Activated naive CD4-positive, alpha-beta T cell treated with anti-CD3 and anti-CD28 coated beads, Interleukin-2, amount 10 ng/mL, durations not matched to agents 7 days and 5 days (primary cell): ENCODE data around the gene CD1E.

Source experiments
- CTCF ChIA-PET: fragments of 350-600 bp; sonication (Branson Sonifier 250); formaldehyde crosslinking; loops from one replicate; lab custom pipeline; 2021; ENCODE audit warnings: antibody characterized with exemption; lab: Charles Lee
- DNase-seq: peaks from one replicate; pipeline ENCODE4 v3.0.0-alpha.2; 2020
- H3K27ac Mint-ChIP-seq: one replicate; pipeline ENCODE4 v1.8.0; 2021; ENCODE audit warnings: mild to moderate bottlenecking, moderate library complexity, mixed read lengths
- H3K27me3 Mint-ChIP-seq: one replicate; pipeline ENCODE4 v1.8.0; 2021; ENCODE audit warnings: mild to moderate bottlenecking, mixed read lengths
- H3K36me3 Mint-ChIP-seq: one replicate; pipeline ENCODE4 v1.8.0; 2021; ENCODE audit warnings: mixed read lengths
- H3K4me1 Mint-ChIP-seq: one replicate; pipeline ENCODE4 v1.8.0; 2021; ENCODE audit warnings: mixed read lengths
- H3K4me3 Mint-ChIP-seq: one replicate; pipeline ENCODE4 v1.8.0; 2021; ENCODE audit warnings: mild to moderate bottlenecking, moderate library complexity, mixed read lengths
- H3K9me3 Mint-ChIP-seq: one replicate; pipeline ENCODE4 v1.8.0; 2021; ENCODE audit warnings: mixed read lengths

The CD1E gene

DNA sequence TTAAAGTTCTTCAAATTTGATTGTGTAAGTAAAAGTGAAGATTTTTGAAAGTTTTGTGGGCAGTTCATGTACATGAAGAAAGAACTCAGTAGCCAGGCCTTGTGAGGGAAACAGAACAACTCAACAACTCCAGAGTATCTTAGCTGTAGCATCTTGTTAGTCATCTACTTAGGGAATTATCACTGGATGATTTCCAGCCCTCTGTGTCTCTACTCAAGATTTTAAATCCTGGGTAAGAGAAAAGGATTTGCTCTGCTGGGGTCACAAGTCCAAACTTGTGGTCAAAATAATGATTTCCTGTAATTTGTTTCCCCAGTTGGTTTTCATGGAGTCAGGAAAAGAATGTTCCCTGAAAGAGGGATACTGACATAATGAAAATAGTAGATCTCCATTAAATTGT is 37.4 kb downstream of the CD1E start:
- no peaks in the 10 kb centered on the region for H3K4me1 Mint-ChIP-seq
- H3K9me3 Mint-ChIP-seq = peaks cover 3% of the 10 kb centered on the region
- H3K36me3 Mint-ChIP-seq = no peaks in the 10 kb centered on the region
- H3K4me3 Mint-ChIP-seq = no peak overlapping the region
- no peaks in the 10 kb centered on the region for H3K27me3 Mint-ChIP-seq
- CTCF ChIA-PET = no interaction called here
- no peak for DNase-seq
- no peak overlapping the region for H3K27ac Mint-ChIP-seq

DNA sequence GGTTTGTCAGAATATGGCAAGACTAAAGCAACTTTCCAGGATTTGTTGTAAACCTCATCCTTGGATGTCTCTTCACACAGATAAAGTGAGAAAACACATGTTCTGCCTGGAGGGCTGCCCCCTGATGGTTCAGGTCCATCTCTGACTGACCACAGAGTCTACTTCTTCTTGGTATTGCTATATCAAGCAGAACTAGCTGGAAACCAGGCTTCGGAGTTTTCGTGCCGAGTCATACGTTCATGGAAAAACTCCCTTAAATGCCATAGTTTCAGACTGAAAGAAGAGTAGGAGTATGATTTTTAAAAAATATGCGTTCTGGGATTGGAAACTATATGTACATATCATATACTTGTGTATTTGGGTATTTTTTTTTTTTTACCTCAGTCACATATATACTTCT is 39.8 kb downstream of the CD1E start:
- H3K4me1 Mint-ChIP-seq = no peaks in the 10 kb centered on the region
- no peak for DNase-seq
- no peak overlapping the region for H3K27ac Mint-ChIP-seq
- peaks cover 2% of the 10 kb centered on the region for H3K27me3 Mint-ChIP-seq
- CTCF ChIA-PET = no interaction called here
- no peaks in the 10 kb centered on the region for H3K9me3 Mint-ChIP-seq
- no peak overlapping the region for H3K4me3 Mint-ChIP-seq
- H3K36me3 Mint-ChIP-seq = no peaks in the 10 kb centered on the region

- Mint-ChIP-seq H3K36me3 (no peaks in the 10 kb centered on the region), H3K27ac (no peak overlapping the region)
- CTCF ChIA-PET = no interaction called here
Measured at GRCh38 chr1:158396646-158397045, 43.0 kb downstream of the CD1E start.

DNA sequence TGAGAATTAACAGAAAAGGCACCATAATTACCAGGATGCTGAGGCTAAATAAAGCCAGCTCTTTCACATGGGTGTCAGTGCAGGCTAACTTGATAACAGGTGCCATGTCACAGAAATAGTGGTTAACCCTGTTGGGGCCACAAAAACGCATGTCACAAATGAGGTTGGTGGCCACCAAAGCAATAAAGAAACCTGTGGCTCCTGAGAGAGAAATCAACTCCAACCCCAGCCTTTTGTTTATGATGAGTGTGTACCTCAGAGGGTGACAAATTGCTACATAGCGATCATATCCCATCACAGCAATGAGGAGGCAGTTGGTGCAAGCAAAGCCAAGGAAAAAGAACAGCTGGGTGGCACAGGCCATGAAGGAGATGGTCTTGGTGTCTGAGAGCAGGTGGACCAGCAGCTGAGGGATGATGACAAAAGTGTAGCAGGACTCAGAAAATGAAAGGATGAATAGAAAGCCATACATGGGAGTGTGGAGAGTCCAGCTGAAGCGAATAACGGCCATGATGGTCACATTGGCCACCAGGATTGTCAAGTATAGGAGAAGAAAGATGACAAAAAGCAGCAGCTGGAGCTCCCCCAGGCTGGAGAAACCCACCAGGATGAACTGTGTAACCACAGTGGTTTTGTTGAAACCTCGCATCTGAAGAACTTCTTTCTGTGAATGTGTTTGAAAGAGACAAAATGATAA is 45.3 kb downstream of the CD1E start, which contains the start of gene OR10T2:
OR10T2 (minus strand) TSS at position 649 of the 697 bp plus-strand sequence; CDS start at position 649, 0 bp downstream.
- Mint-ChIP-seq H3K36me3 (no peaks in the 10 kb centered on the region), H3K4me3 (no peak within 1 kb of the TSS), H3K27me3 (peaks cover 12% of the 10 kb centered on the region), H3K4me1 (no peaks in the 10 kb centered on the region), H3K27ac (no peak within 1 kb of the TSS), H3K9me3 (no peaks in the 10 kb centered on the region)
- DNase-seq = no peak
- CTCF ChIA-PET = no interaction called here

More at GRCh38 chr1:158396646-158397045, 43.0 kb downstream of the CD1E start:
- Mint-ChIP-seq H3K27me3 (peaks cover 12% of the 10 kb centered on the region), H3K4me3 (no peak overlapping the region), H3K4me1 (no peaks in the 10 kb centered on the region), H3K9me3 (no peaks in the 10 kb centered on the region)
- no peak for DNase-seq

DNA sequence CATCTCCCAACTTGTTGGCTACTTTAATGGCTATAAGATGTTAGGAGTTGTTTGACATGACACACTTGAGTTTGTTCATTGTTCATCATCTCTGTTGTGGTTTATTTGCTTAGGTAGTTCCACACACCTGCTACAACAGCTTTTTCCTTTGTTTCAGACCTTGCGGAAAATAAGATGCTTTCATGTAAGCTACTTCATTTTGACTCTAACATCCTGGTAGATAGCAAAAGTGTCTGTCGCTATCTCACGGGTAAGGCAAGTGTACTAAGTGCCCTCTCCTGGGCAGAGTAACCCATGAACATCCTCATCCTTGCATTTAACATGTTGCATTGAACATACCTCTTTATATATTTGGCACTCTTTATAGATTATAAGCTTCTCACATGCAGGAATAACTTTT is 47.2 kb downstream of the CD1E start:
- no peaks in the 10 kb centered on the region for H3K36me3 Mint-ChIP-seq
- CTCF ChIA-PET = no interaction called here

DNA sequence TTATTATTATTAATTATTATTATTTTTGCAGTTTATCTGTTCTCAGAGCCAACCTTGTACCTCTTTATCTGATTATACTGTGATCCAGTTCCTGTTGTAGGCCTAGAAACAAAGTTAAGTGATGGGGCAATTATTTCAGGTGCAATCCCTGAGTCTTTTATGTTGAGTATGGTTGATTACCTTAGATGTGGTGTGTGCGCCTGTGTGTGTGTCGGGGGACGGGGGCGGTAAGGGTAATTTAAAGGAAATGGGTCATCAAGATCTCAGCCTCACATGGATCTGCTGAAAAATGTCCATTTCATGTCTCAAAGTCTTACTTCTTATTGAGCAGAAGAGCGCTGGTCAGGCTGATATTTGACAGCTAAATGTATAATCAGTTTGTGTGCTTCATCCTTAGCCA is 53.4 kb downstream of the CD1E start:
- Mint-ChIP-seq H3K9me3 (no peaks in the 10 kb centered on the region), H3K27ac (no peak overlapping the region), H3K27me3 (no peaks in the 10 kb centered on the region), H3K4me3 (no peak overlapping the region), H3K36me3 (no peaks in the 10 kb centered on the region), H3K4me1 (no peaks in the 10 kb centered on the region)
- CTCF ChIA-PET = no interaction called here
- DNase-seq = no peak

More for the DNA sequence above, 47.2 kb downstream of the CD1E start:
- Mint-ChIP-seq H3K4me3 (no peak overlapping the region), H3K27ac (no peak overlapping the region), H3K4me1 (no peaks in the 10 kb centered on the region), H3K9me3 (no peaks in the 10 kb centered on the region), H3K27me3 (peaks cover 12% of the 10 kb centered on the region)
- DNase-seq = no peak
